Testis (tissue), 2 donors: ENCODE measurements around the gene HMX1.

Experiments used
- CTCF ChIP-seq, 3 experiments: fragments of 450-650 bp in 2 of 3; fragments of 200-600 bp in 1 of 3; sonication (generic) in 1 of 3; IDR thresholded peaks; one replicate each; pipeline ENCODE4 v1.5.1; 2016 to 2019; ENCODE audit warnings: antibody characterized with exemption in 3 of 3, mild to moderate bottlenecking in 2 of 3, moderate library complexity in 1 of 3
- POLR2A ChIP-seq: fragments of 450-650 bp; IDR thresholded peaks from one replicate; pipeline ENCODE4 v1.6.1; 2017; ENCODE audit warnings: antibody characterized with exemption, mild to moderate bottlenecking, moderate library complexity

GRCh38 chr4:8882239-8882638 is 10.6 kb upstream of the HMX1 start:
- TF ChIP-seq POLR2A = no peak
- TF ChIP-seq CTCF (IDR thresholded peaks at IDR 0.05) = no peak
